Measurements from ENCODE around the gene SNX17.
A peak's percentile ranks its signal among the peaks of the same experiment; 100 is the strongest.

The SNX17 gene

DNA sequence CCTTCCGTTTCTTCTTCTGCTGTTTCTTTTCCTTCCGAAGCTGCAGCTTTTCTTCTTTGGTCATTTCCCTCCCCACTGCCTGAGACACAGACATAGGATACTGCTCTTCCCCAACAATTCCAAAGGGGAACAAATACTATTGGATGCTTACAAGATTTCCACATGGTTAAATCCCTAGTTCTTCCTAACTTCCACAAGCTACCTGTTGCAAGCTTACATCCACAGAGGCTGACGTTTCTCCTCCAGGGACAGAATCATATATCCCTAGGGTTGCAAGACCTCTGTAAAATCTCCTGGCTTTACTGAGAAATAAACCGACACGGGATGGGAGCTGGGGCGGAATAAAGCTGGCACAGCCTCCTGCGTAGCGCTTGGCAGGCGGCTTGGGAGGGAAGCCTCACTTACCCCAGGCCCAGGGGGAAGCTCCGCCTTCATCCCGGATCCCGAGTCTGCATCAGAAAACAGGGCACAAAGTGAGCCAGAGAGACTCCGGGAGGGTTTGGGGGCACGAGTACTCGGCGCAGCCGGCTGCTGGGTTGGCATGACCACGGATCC, 868 bp upstream of the SNX17 start:
- peak; percentile 46 to 60 for DNase-seq

DNA sequence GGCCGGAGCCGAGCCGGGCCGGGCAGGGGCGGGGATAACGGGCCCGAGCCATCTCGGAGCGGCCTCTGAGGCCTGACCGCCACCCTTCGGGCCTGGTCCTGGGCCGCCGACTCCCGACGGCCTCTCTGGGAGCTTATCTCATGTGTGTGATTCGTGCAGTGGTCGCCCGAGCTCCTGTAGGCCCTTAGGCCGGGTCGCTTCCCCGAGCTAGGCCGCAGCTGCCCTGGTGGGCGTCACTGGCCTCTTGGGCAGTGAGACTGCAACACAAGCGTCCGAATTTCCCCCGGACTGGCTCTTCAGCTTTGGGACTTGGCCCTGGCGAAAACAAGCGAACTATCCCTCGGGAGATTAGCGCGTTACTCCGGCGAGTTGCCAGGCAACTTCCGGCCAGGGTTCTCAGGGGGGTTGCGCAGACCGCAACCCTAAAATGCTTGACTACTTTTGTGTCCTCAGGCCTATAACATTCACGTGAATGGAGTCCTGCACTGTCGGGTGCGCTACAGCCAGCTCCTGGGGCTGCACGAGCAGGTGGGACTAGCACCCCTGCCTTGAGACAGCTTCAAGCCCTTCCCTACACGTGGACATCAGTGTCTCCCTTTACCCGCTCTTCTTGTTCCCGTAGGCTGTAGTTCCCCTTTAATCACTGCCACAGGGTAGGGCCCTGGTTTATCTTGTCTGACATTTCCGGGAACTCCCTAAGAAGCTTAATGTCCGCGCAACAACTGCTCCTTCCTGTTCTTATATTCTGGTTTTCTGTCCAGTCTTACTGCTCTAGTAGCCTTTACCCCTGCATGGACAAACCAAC, 602 bp downstream of the SNX17 start:
- peak; percentile 92 to 93 for DNase-seq

DNA sequence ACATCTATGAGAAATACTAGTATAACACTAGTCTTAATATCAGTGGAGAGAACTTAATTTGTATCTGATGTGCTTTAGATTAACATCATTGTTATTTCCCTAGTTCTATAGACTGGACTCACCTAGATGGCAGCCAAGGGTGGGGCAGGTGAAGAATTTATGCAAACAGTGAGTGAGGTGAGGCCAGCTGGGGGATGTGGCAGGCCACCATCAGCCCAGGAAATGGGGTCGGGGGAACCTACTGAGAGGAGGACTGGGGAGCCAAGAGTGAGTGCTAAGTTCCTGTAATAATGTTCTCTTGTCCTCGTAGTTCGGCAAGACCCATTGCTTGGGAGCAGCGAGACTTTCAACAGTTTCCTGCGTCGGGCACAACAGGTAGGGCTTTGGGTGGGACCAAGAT, 2.5 kb downstream of the SNX17 start:
- no peak for DNase-seq

DNA sequence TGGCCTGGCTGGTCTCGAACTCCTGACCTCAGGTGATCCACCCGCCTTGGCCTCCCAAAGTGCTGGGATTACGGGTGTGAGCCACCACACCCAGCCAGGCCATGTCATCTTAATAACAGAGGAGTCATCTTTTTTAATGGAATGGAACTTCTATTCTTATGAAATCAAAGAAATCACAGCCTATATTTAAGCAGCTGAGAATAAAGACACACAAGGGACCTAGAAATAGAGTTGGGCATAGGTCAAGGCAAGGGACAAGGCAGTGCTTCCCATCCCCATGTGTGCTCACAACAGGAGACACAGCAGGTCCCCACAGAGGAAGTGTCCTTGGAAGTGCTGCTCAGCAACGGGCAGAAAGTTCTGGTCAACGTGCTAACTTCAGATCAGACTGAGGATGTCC, 3.2 kb downstream of the SNX17 start:
- DNase-seq = no peak

DNA sequence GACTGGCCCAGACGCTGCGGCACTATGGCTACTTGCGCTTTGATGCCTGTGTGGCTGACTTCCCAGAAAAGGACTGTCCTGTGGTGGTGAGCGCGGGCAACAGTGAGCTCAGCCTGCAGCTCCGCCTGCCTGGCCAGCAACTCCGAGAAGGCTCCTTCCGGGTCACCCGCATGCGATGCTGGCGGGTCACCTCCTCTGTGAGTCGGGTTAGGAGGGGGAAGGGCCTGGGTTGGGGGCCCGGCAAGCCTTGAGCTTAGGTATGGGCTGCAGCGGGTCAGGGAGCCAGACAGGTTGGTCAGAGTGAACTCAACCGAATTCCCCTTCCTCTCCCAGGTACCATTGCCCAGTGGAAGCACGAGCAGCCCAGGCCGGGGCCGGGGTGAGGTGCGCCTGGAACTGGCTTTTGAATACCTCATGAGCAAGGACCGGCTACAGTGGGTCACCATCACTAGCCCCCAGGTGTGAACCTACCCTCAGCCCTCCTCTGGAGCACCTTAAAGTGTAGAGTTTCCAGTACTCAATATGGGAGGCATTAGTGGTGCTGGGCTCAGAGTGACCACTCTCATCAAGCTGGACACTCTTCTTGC, 5.2 kb downstream of the SNX17 start:
- DNase-seq = no peak

DNA sequence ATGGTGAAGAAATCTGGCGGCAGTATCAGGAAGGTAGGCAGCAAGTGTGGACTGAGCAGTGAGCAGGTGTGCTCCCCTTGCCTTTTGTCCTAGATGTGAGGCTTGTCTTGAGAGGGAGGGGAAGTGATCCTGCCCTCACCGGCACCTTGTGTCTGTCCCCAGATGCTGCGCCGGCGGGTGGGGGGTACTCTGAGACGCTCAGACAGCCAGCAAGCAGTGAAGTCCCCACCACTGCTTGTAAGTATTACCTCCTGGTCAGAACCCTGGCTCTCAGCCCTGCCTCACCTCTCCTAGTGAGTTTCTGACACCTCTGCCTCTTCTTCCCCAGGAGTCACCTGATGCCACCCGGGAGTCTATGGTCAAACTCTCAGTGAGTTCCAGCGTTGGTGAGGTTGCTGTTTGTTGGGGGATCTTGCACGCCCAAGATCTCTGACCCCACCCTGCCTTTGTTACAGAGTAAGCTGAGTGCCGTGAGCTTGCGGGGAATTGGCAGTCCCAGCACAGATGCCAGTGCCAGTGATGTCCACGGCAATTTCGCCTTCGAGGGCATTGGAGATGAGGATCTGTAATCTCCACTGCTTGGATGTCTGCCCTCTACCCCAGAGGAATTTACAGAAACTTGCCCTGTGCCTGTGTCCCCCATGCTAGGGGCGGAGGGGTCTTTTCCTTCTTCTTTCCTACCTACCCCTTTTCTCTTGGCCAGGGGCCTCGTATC, 5.9 kb downstream of the SNX17 start:
- DNase-seq = no peak

DNA sequence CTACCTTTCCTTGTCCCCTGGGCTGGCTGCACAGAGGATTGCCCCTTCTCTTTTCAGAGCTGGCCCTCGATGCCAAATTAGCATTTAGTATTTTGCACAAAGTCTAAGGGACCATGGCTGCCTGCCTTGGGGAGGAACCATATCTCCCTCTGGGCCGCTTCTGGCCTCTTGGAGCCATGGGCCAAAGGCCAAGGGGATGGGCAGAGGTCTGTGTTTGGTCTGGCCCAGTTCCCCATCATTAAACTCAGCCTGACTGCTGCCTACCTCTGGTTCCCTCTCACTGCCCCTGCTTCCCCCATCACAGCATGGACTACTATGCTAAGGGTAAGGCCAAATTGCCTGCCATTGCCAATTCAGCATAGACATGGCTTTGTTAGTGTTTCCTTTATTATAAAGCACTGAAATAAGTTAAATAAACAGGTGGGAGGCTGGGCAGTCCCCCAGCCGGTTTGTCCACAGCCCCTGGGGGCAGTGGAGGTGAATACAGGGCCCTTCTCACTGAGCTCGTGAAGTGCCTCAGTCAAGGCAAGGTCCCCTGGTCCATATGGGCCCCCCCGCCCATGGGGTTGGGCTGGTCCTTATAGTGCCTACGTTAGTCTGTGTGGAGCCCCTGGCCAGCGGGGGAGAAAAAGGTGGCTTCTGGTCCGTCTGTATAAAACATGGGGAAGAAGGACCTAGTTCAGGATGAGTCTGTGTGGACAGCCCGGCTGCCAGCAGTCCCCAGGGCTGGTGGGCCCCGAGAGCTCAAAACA, 6.6 kb downstream of the SNX17 start:
- DNase-seq = no peak

DNA sequence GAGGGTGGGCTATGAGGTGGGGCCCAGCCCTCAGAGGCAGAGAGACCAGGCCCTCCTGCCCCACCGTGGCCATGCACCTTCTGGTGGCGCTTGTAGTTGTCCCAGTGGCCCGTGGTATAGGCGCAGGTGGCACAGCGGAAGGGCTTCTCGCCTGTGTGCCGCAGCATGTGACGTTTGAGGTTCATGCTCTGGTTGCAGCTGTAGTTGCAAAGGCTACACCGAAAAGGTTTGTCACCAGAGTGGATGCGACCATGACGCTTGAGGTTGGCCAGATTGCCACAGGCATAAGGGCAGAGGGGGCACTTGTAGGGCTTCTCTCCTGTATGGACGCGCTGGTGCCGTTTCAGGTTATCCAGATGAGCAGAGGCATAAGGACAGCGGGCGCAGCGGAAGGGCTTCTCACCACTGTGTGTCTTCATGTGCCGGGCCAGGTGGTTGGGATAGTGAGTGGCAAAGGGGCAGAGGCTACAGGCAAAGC, 7.2 kb downstream of the SNX17 start:
- DNase-seq = no peak

DNA sequence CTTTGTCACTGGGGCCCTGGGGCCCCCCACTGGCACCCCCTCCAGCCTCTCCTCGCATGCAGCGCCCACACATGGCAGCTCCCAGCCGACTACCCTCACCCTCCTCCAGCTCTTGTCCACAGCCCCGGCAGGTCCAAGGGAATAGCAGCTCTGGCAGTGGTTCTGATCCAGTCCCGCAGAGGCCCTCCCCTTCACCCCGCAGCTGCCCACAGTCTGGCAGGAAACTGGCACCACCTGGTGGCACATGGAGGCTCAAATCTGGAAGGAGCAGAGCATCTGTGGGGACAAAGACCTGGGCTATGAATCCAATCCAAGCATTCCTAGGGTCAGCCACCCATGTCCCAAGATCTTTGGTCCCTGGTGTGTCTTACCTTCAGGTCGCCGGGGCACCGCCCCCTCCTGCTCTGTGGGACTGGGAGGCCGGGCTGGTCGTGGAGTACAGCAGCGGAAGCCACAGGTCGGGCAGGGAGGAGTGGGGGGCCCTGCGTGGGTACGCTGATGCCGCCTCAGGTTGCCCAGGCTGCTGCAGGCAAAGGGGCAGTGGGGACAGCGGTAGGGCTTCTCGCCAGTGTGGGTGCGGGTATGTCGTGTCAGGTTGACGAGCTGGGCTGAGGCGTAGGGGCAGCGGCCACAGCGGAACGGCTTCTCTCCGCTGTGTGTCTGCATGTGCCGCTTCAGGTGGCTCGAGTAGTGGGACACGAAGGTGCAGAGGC, 7.8 kb downstream of the SNX17 start:
- DNase-seq = no peak

DNA sequence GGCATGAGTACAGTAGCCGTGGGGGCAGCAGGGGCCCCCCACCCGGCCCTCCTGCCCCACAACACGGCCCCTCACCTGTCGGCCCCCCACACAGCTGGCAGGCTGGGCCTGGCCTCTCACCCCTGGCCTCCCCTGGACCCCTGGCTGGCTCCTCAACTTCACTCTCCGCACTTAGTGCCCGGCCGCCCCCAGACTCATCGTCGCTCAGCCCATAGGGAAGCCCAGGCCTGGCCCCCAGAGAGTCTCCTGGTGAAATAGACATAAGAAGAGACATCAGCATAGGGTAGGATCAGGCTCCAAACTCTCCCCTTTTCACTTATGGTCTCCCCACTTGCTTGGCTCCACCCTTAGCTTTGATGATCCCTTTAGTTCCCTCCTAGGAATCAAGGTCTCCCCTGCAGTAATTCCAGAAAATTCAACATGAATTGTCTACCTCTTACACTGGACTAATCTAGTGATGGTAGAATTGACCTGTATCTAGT, 8.4 kb downstream of the SNX17 start:
- no peak for DNase-seq

DNA sequence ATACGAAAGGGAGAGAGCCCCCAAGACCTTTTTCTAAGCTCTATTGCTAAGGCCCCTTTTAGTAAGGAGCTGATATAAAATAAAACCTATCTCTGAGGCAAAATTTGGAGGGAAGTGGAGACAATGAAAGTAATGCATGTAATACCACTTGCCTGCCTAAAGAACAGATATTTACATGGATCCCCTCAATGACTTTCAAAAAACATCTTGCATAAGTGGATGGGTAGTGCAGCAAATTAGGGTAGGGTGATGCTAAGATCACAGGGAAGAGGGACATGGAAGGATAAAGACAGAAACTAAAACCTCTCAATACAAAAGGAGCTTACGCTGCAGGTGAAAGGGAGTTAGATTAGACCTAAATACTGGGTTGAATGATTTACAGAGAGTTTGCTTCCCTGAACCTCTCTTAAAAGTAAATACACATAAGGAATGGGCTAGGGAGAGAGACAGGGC, 9.0 kb downstream of the SNX17 start:
- DNase-seq = no peak

DNA sequence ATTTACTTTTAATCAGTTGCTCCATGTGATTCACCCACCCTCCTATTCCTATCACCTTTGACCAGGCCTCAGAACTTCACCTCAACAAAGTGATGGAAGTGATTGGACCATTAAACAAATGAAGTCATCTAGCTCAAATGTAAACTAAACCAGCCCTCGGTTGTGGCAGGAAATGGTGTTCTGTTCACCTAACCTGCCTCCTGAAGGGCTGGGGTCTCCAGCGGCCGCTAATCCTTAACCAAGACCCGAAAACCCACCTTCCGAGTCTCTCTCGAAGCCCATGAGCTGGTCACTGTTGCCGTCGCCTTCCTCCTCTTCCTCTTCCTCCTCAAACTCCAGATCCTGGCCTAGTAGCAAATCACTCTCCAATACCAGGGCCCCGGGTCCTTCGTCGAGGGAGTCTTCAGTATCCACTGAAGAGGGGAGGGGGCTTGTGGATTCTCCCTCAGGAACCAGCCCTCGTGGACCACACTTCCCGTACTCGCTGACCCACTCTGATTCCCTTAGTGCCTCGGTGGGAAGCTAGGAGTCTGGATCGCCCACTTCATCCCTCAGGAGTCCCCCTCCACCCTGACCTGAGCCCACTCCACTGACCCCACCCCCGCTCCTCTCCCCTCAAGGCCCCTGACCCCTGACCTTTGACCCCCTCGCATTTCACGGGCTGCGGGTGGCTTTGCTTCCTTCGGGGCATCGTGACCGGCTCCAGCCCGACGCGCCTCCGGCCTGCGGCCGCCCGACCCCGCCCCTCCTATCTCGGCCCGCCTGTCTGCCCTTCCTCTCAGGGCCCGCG, 9.6 kb downstream of the SNX17 start:
- DNase-seq = peak; percentile 23 to 70

DNA sequence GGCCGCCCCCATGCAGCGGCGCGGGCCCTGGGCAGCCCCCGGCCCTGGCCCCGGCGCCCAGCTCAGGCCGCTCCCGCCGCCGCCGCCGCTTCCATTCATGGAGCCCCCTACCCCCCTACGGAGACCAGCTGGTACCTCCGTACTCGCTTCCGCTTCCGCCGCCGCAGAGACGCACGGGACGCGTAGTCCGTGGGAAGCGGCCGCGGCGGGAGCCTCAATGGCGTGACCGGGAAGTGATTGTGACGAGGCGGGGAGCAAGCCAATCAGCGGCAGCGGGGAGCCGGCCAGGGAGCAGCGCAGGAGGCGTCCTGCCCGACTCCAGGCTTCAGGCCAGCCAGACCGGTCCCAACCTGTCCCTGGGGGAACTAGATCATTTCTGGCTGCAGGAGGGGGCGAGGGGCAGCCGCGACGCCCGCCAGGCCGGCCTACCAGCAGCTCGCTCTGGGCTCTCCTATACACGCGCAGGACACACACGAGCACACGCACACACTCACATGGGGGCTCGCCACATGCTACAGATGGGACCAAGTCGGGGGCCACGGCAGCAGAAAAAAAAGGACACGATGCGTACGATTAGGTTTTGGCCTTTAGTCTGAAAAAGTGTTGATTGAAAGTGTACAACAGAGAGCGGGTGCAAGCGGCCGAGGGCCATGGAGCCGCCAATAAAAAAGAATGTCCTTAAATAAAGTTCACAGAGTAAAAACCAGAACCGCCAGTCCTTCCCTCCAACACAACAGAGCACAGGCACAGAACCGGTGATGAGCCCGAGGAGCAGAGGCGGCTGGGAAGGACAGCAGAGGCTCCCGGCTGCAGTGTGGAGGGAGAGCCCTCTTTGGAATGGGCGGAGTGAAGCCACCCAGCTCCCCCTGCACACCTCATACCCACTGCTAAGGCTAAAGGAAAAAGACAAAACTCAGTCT, 10.5 kb downstream of the SNX17 start, which contains the start of gene ZNF513:
Gene ZNF513, minus strand, starts transcription at position 109 of the 920 bp plus-strand sequence. CDS start 208 bp downstream, outside the sequence.
- peak; percentile 96 to 98 for DNase-seq

DNA sequence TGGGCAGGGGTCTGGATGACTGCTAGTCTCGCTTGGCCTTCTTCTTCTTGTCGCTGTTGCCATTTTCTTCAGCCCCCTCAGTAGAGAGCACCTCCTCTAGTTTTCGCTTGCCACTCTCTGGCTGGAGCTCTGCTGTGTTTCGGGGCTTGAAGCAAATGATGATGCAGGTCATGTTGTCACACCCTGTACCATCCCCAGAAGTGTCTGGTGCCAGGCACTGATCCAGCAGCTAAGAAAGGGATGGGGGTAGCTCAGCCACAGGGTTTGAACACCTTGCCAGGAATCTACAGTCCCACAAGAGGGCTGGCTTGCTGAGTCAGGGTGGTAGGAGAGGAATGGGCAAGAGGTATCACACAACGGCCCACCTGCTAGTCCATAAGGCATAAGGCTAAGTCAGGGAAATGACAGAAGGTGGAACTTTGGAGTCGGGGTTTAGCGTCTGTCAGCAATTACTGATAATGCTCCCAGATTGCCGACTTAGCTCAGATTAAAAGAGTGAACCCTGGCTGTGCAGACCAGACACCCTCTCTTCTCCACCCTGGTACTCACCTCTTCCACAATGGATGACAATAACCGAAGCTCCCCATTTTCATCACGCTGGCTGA, 11.3 kb downstream of the SNX17 start:
- no peak for DNase-seq

DNA sequence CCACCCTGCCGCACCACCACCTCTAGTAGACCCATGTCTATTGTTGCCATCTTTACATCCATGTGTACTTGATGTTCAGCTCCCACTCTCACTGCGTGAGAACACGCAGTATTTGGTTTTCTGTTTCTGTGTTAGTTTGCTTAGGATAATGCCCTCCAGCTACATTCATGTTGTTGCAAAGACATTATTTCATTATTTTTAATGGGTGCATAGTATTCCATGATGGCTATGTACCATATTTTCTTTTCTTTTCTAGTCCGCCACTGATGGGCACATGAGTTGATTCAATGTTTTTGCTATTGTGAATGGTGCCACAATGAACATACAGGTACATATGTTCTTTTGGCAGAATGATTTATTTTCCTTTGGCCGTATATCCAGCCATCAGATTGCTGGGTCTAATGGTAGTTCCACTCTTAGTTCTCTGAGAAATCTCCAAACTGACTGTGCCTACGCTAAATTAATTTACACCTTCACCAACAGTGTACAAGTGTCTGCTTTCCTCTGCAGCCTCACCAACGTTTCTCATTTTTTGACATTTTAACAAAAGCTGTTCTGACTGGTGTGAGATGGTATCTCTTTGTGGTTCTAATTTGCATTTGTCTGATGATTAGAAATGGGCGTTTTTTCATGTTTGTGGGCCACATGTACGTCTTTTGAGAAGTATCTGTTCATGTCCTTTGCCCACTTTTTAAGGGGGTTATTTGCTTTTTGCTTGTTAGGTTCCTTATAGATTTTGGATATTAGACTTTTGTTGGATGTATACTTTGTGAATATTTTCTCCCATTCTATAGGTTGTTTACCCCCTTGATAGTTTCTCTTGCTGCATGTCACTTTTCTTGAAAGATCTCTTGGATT, 20.6 kb downstream of the SNX17 start:
- no peak for DNase-seq

DNA sequence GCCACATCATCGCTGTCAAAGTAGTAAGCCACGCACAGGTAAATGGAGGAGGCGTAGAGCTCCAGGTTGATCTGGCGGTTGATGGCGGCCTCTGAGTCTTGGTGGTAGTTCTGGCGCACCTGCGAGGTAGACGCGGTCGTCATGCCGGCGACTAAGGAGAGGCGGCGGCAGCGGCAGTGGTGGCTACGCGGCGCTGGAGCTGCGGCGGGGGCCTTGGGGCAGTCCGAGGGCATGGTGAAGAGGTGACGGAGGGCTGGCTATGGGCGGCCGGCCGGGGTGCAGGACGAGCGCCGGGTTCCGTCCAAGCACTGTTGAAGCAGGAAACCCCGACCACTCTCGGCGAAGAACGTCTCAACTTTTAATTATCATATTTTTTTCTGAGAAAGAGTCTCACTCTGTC, 22.8 kb downstream of the SNX17 start:
- no peak for DNase-seq

DNA sequence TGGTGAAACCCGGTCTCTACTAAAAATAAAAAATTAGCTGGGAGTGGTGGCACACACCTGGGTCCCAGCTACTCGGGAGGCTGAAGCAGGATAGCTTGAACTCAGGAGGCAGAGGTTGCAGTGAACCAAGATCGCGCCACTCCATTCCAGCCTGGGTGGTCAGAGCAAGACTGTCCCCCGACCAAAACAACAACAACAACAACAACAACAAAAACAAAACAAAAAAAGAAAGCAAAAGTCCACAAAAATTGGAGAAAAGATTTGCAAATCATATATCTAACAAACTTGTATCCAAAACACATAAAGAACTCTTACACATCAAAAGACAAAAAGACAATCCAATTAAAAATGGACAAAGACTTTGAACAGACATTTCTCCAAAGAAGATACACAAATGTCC, 28.5 kb downstream of the SNX17 start:
- no peak for DNase-seq
